Spleen (tissue), 7 donors: ENCODE measurements around the gene IGLON5.

Source experiments
- CTCF ChIP-seq, 11 experiments: fragments of 200-600 bp in 7 of 11; fragments of 450-650 bp in 4 of 11; sonication (generic) in 4 of 11; IDR thresholded peaks in 8 of 11; conservative IDR thresholded peaks in 3 of 11; 1 replicate in 7 of 11; 2 replicates in 4 of 11; pipeline versions ENCODE4 v1.4.0 to v1.8.0; 2016 to 2021; ENCODE audit warnings: antibody characterized with exemption in 11 of 11, inconsistent platforms in 4 of 11, mild to moderate bottlenecking in 1 of 11
- POLR2A ChIP-seq, 3 donors: fragments of 450-650 bp; IDR thresholded peaks; one replicate each; pipeline ENCODE4 v1.5.1; 2017; ENCODE audit warnings: antibody characterized with exemption in 3 of 3, mild to moderate bottlenecking in 1 of 3
- POLR2AphosphoS5 ChIP-seq, 3 donors: sonication (generic); formaldehyde crosslinking; IDR thresholded peaks; one replicate each; pipeline ENCODE4 v1.5.1; 2017; ENCODE audit warnings: antibody characterized with exemption in 3 of 3
- donor health status: DM: no; HTN: no; CAD: no; lungs with moderate emphysema.
- donor health status: DM: no; HTN: no; CAD: no.
- donor health status: DM: no; HTN: no; CAD: no.

- no peak for TF ChIP-seq CTCF (IDR thresholded peaks at IDR 0.05 in 8 of 11, conservative IDR thresholded peaks at IDR 0.05 in 3 of 11)
- no peak for TF ChIP-seq POLR2AphosphoS5 (IDR thresholded peaks at IDR 0.05)
- TF ChIP-seq POLR2A (IDR thresholded peaks at IDR 0.05): no peak
Observed at GRCh38 chr19:51329411-51329810, 18.0 kb downstream of the IGLON5 start.
